ENCODE data around the gene ESPN. TPM values are rescaled to one million over a fixed set of nuclear protein-coding genes. Genes with fewer than 3 reads are reported as not detected.
A peak's percentile ranks its signal among the peaks of the same experiment; 100 is the strongest.

ESPN gene
- polyA plus RNA-seq, 1 of the 3 experiments (the other 2 are of a cell fraction) = 0.33 TPM

DNA sequence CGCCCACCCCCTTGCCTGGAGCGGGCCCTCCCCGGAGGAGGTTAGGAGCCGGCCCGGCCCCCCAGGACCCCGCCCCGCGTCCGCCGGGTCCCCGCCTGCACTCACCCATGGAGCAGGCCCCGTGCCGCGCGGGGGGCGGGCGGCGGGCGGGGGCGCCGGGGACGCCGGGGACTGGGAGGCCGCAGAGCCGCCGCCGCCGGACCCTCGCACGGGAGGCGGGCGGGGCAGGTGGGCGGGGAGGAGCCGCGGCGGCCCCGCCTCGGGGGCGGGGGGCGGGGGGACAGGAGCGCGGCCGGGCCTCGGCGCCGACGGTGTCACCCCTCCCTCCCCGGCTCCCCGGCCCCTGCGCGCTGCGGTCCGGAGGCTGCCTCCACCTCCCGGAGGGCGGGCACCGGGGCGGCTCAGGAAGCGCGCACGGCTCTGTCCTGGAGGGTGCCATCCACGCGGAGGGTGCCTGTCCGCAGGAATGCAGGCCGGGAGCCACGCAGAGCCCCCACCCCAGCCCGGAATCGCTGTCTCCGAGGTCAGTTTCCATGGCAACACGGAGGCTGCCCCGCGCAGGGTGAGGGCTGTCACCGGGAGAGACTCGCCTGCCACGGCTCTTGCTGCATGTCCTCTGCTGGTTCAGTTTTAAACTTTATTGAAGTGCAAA is 72.8 kb downstream of the ESPN start:
- DNase-seq = peak; percentile 92
- H3K9me2 ChIP-seq = no peaks in the 10 kb centered on the region
- peaks cover 7% of the 10 kb centered on the region; the same call in 1 of the 2 replicates for H3K79me2 ChIP-seq (ENCODE audit: insufficient read depth)
- H3F3A ChIP-seq (replicated peaks; ENCODE audit: insufficient read depth) = peaks cover 12% of the 10 kb centered on the region
- peak overlapping the region; percentile 70; the same call in 1 of the 2 replicates for H2AFZ ChIP-seq (ENCODE audit: low read depth)
- 4% methylated on average over 14 of the region's 74 CpGs for WGBS (ENCODE audit: low lambda C conversion rate)
- peaks cover 0 to 74% of the 10 kb centered on the region in 2 experiments; a peak in 2 of 4 replicates for H3K4me1 ChIP-seq (ENCODE audit: control insufficient read depth in 1 of 2, insufficient read depth in 2 of 2, low read depth in 1 of 2, low read length in 1 of 2)
- no peaks in the 10 kb centered on the region for H3K36me3 ChIP-seq (replicated peaks in 1 of 2; ENCODE audit: control insufficient read depth in 1 of 2, insufficient read depth in 2 of 2, low read length in 1 of 2)
- POLR2A ChIA-PET = interaction anchor here (1.8 kb wide), 1 partner anchor 10 kb away, joined by 10 read pairs; no protein-coding TSS in a partner anchor
- peak overlapping the region; percentile 65 to 69 for H3K4me3 ChIP-seq (ENCODE audit: low read depth in 2 of 2, low read length in 1 of 2)
- TF ChIP-seq FOXJ3 (CRISPR knock-in tag; IDR thresholded peaks at IDR 0.05) (no peak), RFX5 (IDR thresholded peaks at IDR 0.05; ENCODE audit: low read length) (0 out of 2 replicates have a peak, but pooled peaks have one; percentile 45), YY1 (IDR thresholded peaks at IDR 0.05; ENCODE audit: low read depth) (no peak), NRF1 (IDR thresholded peaks at IDR 0.05; ENCODE audit: low read depth, low read length) (0 out of 2 replicates have a peak, but pooled peaks have one; percentile 16), NFIC (IDR thresholded peaks at IDR 0.05; ENCODE audit: borderline replicate concordance) (no peak), USF1 (IDR thresholded peaks at IDR 0.05; ENCODE audit: borderline replicate concordance, low read depth) (no peak), MAX (IDR thresholded peaks at IDR 0.05; ENCODE audit: low read depth) (peak; percentile 59; the same call in 1 of the 2 replicates), MXI1 (IDR thresholded peaks at IDR 0.05; ENCODE audit: low read depth, low read length) (peak; percentile 82)
- H3K9ac ChIP-seq = peak overlapping the region; percentile 64
- no peaks in the 10 kb centered on the region for H3K27me3 ChIP-seq (ENCODE audit: insufficient read depth)
- H3K27ac ChIP-seq (ENCODE audit: low read depth in 2 of 2, low read length in 1 of 2) = peak overlapping the region in 1 of 2 experiments; percentile 80; a peak in 2 of 4 replicates
- H3K4me2 ChIP-seq = peak overlapping the region; percentile 95; the same call in 1 of the 2 replicates
- no peaks in the 10 kb centered on the region for H4K20me1 ChIP-seq (ENCODE audit: insufficient read depth)
- CTCF ChIA-PET = interaction anchor here (0.7 to 17.4 kb wide), 5 partner anchors 8 to 56 kb away, joined by 3 to 211 read pairs (median 6); partner anchors contain the start of gene PLEKHG5
- H3K9me3 ChIP-seq = no peaks in the 10 kb centered on the region

DNA sequence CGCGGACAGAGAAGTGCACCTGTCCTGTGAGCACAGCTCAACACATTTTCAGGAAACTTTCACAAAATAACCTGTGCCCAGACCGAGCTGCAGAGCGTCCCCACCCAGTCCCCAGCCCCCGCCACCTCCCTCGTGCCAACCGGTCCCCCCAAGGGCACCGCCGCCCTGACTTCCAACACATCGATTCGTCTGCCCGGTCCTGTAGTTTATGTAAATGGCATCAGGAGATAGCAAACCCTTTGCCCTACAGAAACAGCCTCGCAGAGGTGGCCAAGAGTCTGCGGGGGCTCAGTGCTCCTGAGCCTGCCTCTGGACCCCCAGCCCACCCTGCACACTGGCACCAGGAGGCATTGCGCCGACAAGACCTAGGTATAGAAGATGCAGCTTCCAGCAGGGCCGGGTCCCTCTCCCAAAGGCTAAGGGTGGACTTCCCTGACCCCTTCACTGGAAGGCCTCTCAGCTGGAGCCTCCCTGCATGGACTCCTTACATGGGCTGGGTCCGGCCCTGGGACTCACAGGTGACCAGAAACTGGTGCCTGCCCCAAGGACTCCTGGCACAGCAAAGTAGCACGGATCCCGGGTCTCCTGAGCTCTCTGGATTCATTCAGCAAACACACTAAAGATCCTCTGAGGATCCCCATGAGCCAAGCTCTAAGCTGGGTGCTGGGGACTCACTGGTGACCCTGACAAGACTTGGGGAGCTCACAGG is 73.4 kb downstream of the ESPN start:
- Histone ChIP-seq H3K9ac (no peak overlapping the region; the same call in 1 of the 2 replicates), H3K36me3 (replicated peaks in 1 of 2; ENCODE audit: control insufficient read depth in 1 of 2, insufficient read depth in 2 of 2, low read length in 1 of 2) (no peaks in the 10 kb centered on the region), H3K27ac (ENCODE audit: low read depth in 2 of 2, low read length in 1 of 2) (peak overlapping the region in 1 of 2 experiments; percentile 78; a peak in 2 of 4 replicates), H3F3A (replicated peaks; ENCODE audit: insufficient read depth) (peaks cover 10% of the 10 kb centered on the region), H3K4me1 (ENCODE audit: control insufficient read depth in 1 of 2, insufficient read depth in 2 of 2, low read depth in 1 of 2, low read length in 1 of 2) (peaks cover 0 to 72% of the 10 kb centered on the region in 2 experiments; a peak in 2 of 4 replicates), H3K9me2 (no peaks in the 10 kb centered on the region), H3K79me2 (ENCODE audit: insufficient read depth) (peaks cover 7% of the 10 kb centered on the region; the same call in 1 of the 2 replicates), H3K4me3 (ENCODE audit: low read depth in 2 of 2, low read length in 1 of 2) (peak overlapping the region; percentile 65 to 67), H2AFZ (ENCODE audit: low read depth) (0 out of 2 replicates have a peak overlapping the region, but pooled peaks have one; percentile 70), H3K9me3 (no peaks in the 10 kb centered on the region), H3K27me3 (ENCODE audit: insufficient read depth) (no peaks in the 10 kb centered on the region), H3K4me2 (peak overlapping the region; percentile 82; the same call in 1 of the 2 replicates), H4K20me1 (ENCODE audit: insufficient read depth) (no peaks in the 10 kb centered on the region)
- TF ChIP-seq TEAD4 (IDR thresholded peaks at IDR 0.05; ENCODE audit: borderline replicate concordance, insufficient read depth) (no peak), SIN3A (IDR thresholded peaks at IDR 0.05; ENCODE audit: borderline replicate concordance, low read depth, low read length) (no peak), EP300 (IDR thresholded peaks at IDR 0.05; ENCODE audit: borderline replicate concordance in 1 of 2, low read depth in 1 of 2, low read length in 1 of 2) (no peak), NFIC (IDR thresholded peaks at IDR 0.05; ENCODE audit: borderline replicate concordance) (no peak)
- ChIA-PET CTCF (interaction anchor here (0.7 to 17.4 kb wide), 6 partner anchors 8 to 57 kb away, joined by 3 to 211 read pairs (median 6); partner anchors contain the start of genes PLEKHG5 and TAS1R1), POLR2A (interaction anchor here (1.5 to 1.8 kb wide), 2 partner anchors 9 to 13 kb away, joined by 3 to 10 read pairs; no protein-coding TSS in a partner anchor)
- DNase-seq = no peak
- 48% methylated on average over 9 of the region's 20 CpGs for WGBS (ENCODE audit: low lambda C conversion rate)

All from SK-N-SH (cell line).